Activated B cell treated with CpG ODN at 0.5 μM for 24 hours (primary cell): Measurements from ENCODE around the gene GALNT17. TPM values are rescaled to one million over a fixed set of nuclear protein-coding genes. Genes with fewer than 3 reads are reported as not detected.

Experiments used
- ATAC-seq: fragments of 200-7000 bp; cut with Tn5 transposase; one replicate; pipeline ENCODE4 v1.10.0; 2021; ENCODE audit warnings: low read depth, mild to moderate bottlenecking, moderate library complexity
- CTCF ChIA-PET: fragments of 350-600 bp; sonication (Branson Sonifier 250); formaldehyde crosslinking; loops from one replicate; lab custom pipeline; 2021; ENCODE audit warnings: antibody characterized with exemption; lab: Charles Lee
- POLR2A ChIA-PET: fragments of 350-600 bp; sonication (Branson Sonifier 250); formaldehyde crosslinking; loops from one replicate; lab custom pipeline; 2021; ENCODE audit warnings: antibody characterized with exemption; lab: Charles Lee
- DNase-seq: peaks from one replicate; pipeline ENCODE4 v3.0.0; 2022
- H3K27ac Mint-ChIP-seq: one replicate; pipeline ENCODE4 v1.8.0; 2020; ENCODE audit warnings: mixed read lengths
- H3K27me3 Mint-ChIP-seq: one replicate; pipeline ENCODE4 v1.8.0; 2021; ENCODE audit warnings: mixed read lengths
- H3K36me3 Mint-ChIP-seq: one replicate; pipeline ENCODE4 v1.8.0; 2021; ENCODE audit warnings: low read depth, mixed read lengths
- H3K4me1 Mint-ChIP-seq: one replicate; pipeline ENCODE4 v1.8.0; 2021; ENCODE audit warnings: mixed read lengths
- H3K4me3 Mint-ChIP-seq: one replicate; pipeline ENCODE4 v1.8.0; 2020; ENCODE audit warnings: mild to moderate bottlenecking, mixed read lengths
- H3K9me3 Mint-ChIP-seq: one replicate; pipeline ENCODE4 v1.8.0; 2020; ENCODE audit warnings: mixed read lengths
- CTCF ChIP-seq: fragments of 200-600 bp; IDR thresholded peaks from one replicate; pipeline ENCODE4 v1.8.0; 2022; ENCODE audit warnings: antibody characterized with exemption, mild to moderate bottlenecking
- intact Hi-C: fragments of 100-400 bp; cut with micrococcal nuclease; formaldehyde crosslinking; loops from one replicate; pipeline ENCODE4 v1.15.1; 2024
- total RNA-seq: library from RNA; stranded (reverse); gene quantifications from 2 replicates; pipeline ENCODE4 v1.2.3, GENCODE V29; 2022

The GALNT17 gene
- total RNA-seq, 1 donor from 2014 or later, result not detected

- Mint-ChIP-seq H3K27ac (no peak overlapping the region), H3K27me3 (no peaks in the 10 kb centered on the region), H3K4me1 (no peaks in the 10 kb centered on the region), H3K4me3 (no peak overlapping the region), H3K9me3 (peaks cover 10% of the 10 kb centered on the region), H3K36me3 (no peaks in the 10 kb centered on the region)
- TF ChIP-seq CTCF, result no peak
- POLR2A ChIA-PET, result no interaction called here
- intact Hi-C loops, result no loop called here
- no peak for DNase-seq
- no peak for ATAC-seq
- CTCF ChIA-PET, result no interaction called here
Observed at GRCh38 chr7:71527213-71527612, 395.3 kb downstream of the GALNT17 start.

GRCh38 chr7:71535616-71536015 lies 403.7 kb downstream of the GALNT17 start:
- intact Hi-C loops, result no loop called here
- no peak for ATAC-seq
- no peak for DNase-seq
- ChIA-PET POLR2A (no interaction called here), CTCF (no interaction called here)
- Mint-ChIP-seq H3K9me3 (peaks cover 7% of the 10 kb centered on the region), H3K4me1 (no peaks in the 10 kb centered on the region), H3K27ac (no peak overlapping the region), H3K4me3 (no peak overlapping the region), H3K36me3 (no peaks in the 10 kb centered on the region), H3K27me3 (no peaks in the 10 kb centered on the region)
- no peak for TF ChIP-seq CTCF

GRCh38 chr7:71538210-71538609 lies 406.3 kb downstream of the GALNT17 start:
- peaks cover 7% of the 10 kb centered on the region for H3K9me3 Mint-ChIP-seq
- intact Hi-C loops, result no loop called here
- POLR2A ChIA-PET, result no interaction called here

GRCh38 chr7:71539615-71540014 lies 407.7 kb downstream of the GALNT17 start:
- Mint-ChIP-seq H3K4me3 (no peak overlapping the region), H3K36me3 (no peaks in the 10 kb centered on the region), H3K9me3 (peaks cover 5% of the 10 kb centered on the region), H3K4me1 (no peaks in the 10 kb centered on the region), H3K27ac (no peak overlapping the region), H3K27me3 (no peaks in the 10 kb centered on the region)
- DNase-seq, result no peak
- ChIA-PET POLR2A (no interaction called here), CTCF (no interaction called here)
- ATAC-seq, result no peak
- no peak for TF ChIP-seq CTCF
- intact Hi-C loops, result no loop called here

More at GRCh38 chr7:71538210-71538609, 406.3 kb downstream of the GALNT17 start:
- Mint-ChIP-seq H3K27ac (no peak overlapping the region), H3K4me1 (no peaks in the 10 kb centered on the region), H3K4me3 (no peak overlapping the region), H3K36me3 (no peaks in the 10 kb centered on the region), H3K27me3 (no peaks in the 10 kb centered on the region)
- no peak for ATAC-seq
- no peak for DNase-seq
- CTCF ChIA-PET, result no interaction called here
- TF ChIP-seq CTCF, result no peak

- Mint-ChIP-seq H3K27ac (no peak overlapping the region), H3K4me3 (no peak overlapping the region), H3K4me1 (no peaks in the 10 kb centered on the region), H3K9me3 (peaks cover 4% of the 10 kb centered on the region), H3K36me3 (no peaks in the 10 kb centered on the region), H3K27me3 (no peaks in the 10 kb centered on the region)
- ChIA-PET CTCF (no interaction called here), POLR2A (no interaction called here)
- no peak for ATAC-seq
- intact Hi-C loops, result no loop called here
- no peak for TF ChIP-seq CTCF
- no peak for DNase-seq
Observed at GRCh38 chr7:71541707-71542353, 409.9 kb downstream of the GALNT17 start.
